ENCODE measurements around the gene IGF2BP2. TPM values are rescaled to one million over a fixed set of nuclear protein-coding genes. Genes with fewer than 3 reads are reported as not detected.

The IGF2BP2 gene
- total RNA-seq, 1 experiment from 2014 or later, result 66.2 TPM

GRCh38 chr3:185623939-185624665, 200.7 kb downstream of the IGF2BP2 start:
- no peaks in the 10 kb centered on the region for H3K4me1 ChIP-seq (ENCODE audit: insufficient read depth, low read length, poor library complexity, severe bottlenecking)
- no peaks in the 10 kb centered on the region for H3K27me3 ChIP-seq (replicated peaks; ENCODE audit: insufficient read depth, low read depth, low read length, poor library complexity)
- H3K36me3 ChIP-seq (ENCODE audit: insufficient read depth, low read length, poor library complexity, severe bottlenecking), result peaks cover 10% of the 10 kb centered on the region
- ChIA-PET CTCF (no interaction called here), POLR2A (ENCODE audit: low non-redundant PET) (interaction anchor here (0.6 kb wide), 1 partner anchor 38 kb away, joined by 5 read pairs; no protein-coding TSS in a partner anchor)
- no TSS peak for BruUV-seq (replicated peaks)
- no peak for TF ChIP-seq CTCF (conservative IDR thresholded peaks at IDR 0.05; ENCODE audit: low read depth, low read length)
- no peak for TF ChIP-seq EZH2 (IDR thresholded peaks at IDR 0.05; ENCODE audit: borderline replicate concordance, low read depth, low read length, poor library complexity, severe bottlenecking)
- intact Hi-C loops (cut with micrococcal nuclease; ENCODE audit: unreplicated experiment), result no loop called here
- no peak overlapping the region for H3K27ac ChIP-seq (ENCODE audit: low read depth, low read length, poor library complexity, severe bottlenecking)
- no peak overlapping the region for H3K4me3 ChIP-seq (ENCODE audit: low read depth, low read length, poor library complexity, severe bottlenecking)
- no peaks in the 10 kb centered on the region for H3K9me3 ChIP-seq (ENCODE audit: low read depth, low read length, poor library complexity, severe bottlenecking)
- no peak for DNase-seq (ENCODE audit: low spot score)

DNA sequence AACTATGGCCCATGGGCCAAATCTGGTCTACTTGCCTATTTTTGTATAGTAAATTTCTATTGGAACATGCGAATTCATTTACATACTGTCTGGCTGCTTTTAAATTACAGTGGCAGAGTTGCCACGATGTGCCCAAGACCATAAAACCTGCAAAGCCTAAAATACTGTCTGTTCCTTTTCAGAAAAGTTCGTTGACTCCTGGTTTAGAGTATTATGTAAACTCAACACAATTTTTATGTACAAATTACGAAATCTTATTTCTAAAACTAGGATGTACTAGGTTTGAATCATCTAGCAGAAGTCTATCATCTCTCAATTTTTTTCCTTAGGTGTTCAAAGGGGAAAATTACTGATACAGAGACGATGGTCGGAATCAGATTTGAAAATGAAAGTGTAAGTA, 211.8 kb downstream of the IGF2BP2 start:
- no peak for DNase-seq (ENCODE audit: low spot score)
- no peak overlapping the region for H3K4me3 ChIP-seq (ENCODE audit: low read depth, low read length, poor library complexity, severe bottlenecking)
- H3K4me1 ChIP-seq (ENCODE audit: insufficient read depth, low read length, poor library complexity, severe bottlenecking), result no peaks in the 10 kb centered on the region
- H3K27ac ChIP-seq (ENCODE audit: low read depth, low read length, poor library complexity, severe bottlenecking), result no peak overlapping the region
- POLR2A ChIA-PET (ENCODE audit: low non-redundant PET), result no interaction called here
- no peaks in the 10 kb centered on the region for H3K27me3 ChIP-seq (replicated peaks; ENCODE audit: insufficient read depth, low read depth, low read length, poor library complexity)
- CTCF ChIA-PET, result no interaction called here
- peaks cover 28% of the 10 kb centered on the region for H3K36me3 ChIP-seq (ENCODE audit: insufficient read depth, low read length, poor library complexity, severe bottlenecking)
- TF ChIP-seq EZH2 (IDR thresholded peaks at IDR 0.05; ENCODE audit: borderline replicate concordance, low read depth, low read length, poor library complexity, severe bottlenecking) (no peak), CTCF (conservative IDR thresholded peaks at IDR 0.05; ENCODE audit: low read depth, low read length) (no peak)
- no TSS peak for BruUV-seq (replicated peaks)
- no peaks in the 10 kb centered on the region for H3K9me3 ChIP-seq (ENCODE audit: low read depth, low read length, poor library complexity, severe bottlenecking)
- intact Hi-C loops (cut with micrococcal nuclease; ENCODE audit: unreplicated experiment), result no loop called here

DNA sequence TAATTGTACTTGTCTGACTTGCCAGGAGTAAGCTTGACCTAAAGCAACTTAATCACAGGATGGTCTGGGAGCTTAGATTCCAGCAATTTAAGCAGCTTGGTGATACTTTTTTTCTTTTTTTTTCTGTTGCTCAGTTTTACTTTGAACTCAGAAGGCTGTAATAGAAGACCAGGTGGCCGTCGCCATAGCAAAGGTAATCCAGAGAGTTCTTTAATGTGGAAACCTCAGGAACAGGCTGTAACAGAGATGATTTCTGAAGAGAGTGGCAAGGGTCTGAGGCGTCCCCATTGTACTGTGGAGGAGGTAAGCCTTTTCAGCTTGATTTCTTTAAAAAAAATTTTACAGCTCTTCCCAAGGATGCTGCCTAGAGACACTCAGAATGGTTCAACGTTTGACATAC, 218.6 kb downstream of the IGF2BP2 start:
- POLR2A ChIA-PET (ENCODE audit: low non-redundant PET), result no interaction called here
- no TSS peak for BruUV-seq (replicated peaks)

More for the DNA sequence above, 218.6 kb downstream of the IGF2BP2 start:
- CTCF ChIA-PET, result no interaction called here
- H3K4me3 ChIP-seq (ENCODE audit: low read depth, low read length, poor library complexity, severe bottlenecking), result no peak overlapping the region
- intact Hi-C loops (cut with micrococcal nuclease; ENCODE audit: unreplicated experiment), result no loop called here
- no peak for TF ChIP-seq CTCF (conservative IDR thresholded peaks at IDR 0.05; ENCODE audit: low read depth, low read length)
- TF ChIP-seq EZH2 (IDR thresholded peaks at IDR 0.05; ENCODE audit: borderline replicate concordance, low read depth, low read length, poor library complexity, severe bottlenecking), result no peak
- no peaks in the 10 kb centered on the region for H3K9me3 ChIP-seq (ENCODE audit: low read depth, low read length, poor library complexity, severe bottlenecking)
- no peaks in the 10 kb centered on the region for H3K4me1 ChIP-seq (ENCODE audit: insufficient read depth, low read length, poor library complexity, severe bottlenecking)
- peaks cover 16% of the 10 kb centered on the region for H3K36me3 ChIP-seq (ENCODE audit: insufficient read depth, low read length, poor library complexity, severe bottlenecking)
- no peaks in the 10 kb centered on the region for H3K27me3 ChIP-seq (replicated peaks; ENCODE audit: insufficient read depth, low read depth, low read length, poor library complexity)
- DNase-seq (ENCODE audit: low spot score), result no peak
- H3K27ac ChIP-seq (ENCODE audit: low read depth, low read length, poor library complexity, severe bottlenecking), result no peak overlapping the region

Measured in A673 (cell line).